Head of caudate nucleus (tissue), 42 donors: ENCODE results near the gene MAN1C1.
"Not testable (repeated sequence)": the region's sequence is repeated elsewhere in the genome, so short reads cannot be mapped to it uniquely, and the experiment has no call there.

Experiments
- DNase-seq, 42 donors: peaks; one replicate each; pipeline versions ENCODE4 v3.0.0 to v3.0.0-alpha.2; 2020 to 2021; ENCODE audit warnings: mixed read lengths in 7 of 42
- intact Hi-C: fragments of 100-400 bp; cut with DNase I; formaldehyde crosslinking; loops from one replicate; pipeline ENCODE4 v1.15.0; 2022

The MAN1C1 gene

DNA sequence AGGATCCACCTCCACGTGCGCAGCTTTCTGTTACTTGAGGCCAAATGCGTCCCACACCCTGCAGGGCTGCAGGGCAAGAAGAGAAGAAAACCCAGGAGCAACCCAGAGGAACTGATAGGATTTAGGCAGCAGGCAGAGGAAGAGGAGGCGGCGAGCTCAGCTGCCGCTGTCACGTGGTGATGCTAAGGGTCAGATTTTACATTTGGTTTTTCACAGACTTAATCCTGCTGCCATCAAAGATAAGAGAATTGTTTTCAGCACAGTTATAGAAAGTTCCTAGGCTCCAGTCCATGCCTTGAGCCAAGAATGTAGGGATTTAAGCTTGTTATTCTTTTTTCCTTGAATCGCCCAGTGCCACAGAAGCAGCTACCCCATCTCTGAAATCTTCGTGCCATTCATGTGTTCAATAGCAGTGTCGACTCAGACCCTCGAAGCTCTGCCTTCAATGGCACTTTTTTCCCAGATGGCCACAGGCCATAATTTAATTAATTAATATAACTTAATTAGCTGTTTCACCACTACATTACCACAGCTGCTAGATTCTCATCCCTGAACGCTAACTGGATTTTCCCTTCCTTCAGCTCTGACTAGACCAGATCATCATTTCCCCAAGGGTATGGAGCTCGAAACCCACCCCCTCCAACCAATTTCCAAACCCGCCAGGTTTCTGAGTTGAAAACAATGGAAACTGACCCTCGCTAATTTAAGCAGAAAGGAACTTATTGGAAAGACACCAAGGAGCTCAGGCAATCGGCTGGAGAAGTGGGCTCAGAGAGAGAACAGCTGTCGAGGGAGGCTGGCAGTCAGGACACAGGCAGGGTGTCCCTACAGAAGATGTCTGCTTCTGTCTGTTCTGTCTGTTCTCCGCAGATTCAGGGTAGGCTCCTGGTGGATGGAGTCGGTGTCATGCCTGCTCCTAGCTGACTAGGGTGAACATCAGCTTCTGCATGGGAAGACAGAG lies 37.0 kb upstream of the MAN1C1 start:
- DNase-seq: no peak
- intact Hi-C loops: no loop called here

DNA sequence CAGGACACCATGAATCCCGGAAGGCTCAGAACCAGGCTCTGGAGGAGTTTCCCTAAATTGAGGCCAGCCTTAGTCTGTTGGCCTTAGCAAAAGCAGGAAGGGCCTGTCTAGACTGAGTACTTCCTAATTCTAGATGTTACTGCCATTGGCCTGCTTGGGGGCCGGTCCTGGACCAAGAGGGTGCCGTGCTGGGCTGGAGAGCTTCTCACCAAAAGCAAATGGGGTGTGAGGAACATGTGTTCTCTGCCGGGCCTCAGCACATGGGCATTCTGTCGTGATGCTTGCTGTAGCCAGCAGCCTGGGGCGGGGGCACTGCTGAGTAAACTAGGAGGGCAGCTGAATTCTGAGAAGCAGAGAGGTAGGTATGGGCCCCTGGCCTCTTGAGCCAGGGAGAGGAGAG lies 35.7 kb upstream of the MAN1C1 start:
- DNase-seq: no peak
- intact Hi-C loops: no loop called here

DNA sequence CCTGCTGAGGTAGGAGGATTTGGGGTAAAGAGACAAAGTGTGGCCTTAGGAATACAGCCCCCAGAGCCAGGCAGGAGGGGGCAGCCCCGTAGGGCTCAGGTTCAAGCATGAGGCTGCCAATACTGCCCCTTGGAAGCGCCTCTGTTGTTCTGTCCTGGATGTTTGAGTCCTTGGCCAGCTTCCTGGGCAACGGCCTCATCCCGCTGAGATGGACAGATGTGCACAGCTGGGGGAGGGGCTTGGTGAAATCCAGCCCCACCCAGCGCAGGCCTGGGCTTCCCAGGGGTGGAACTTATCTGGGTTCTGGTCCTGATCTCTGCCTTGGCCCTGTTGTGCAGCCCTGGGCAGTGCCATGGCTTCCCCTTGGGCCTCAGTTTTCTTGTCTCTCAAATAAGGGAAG lies 34.8 kb upstream of the MAN1C1 start:
- intact Hi-C loops: no loop called here
- DNase-seq: no peak

GRCh38 chr1:25583519-25584370 lies 32.8 kb upstream of the MAN1C1 start:
- intact Hi-C loops: no loop called here

GRCh38 chr1:25586181-25586588 lies 30.4 kb upstream of the MAN1C1 start:
- intact Hi-C loops: no loop called here
- no peak for DNase-seq

More at GRCh38 chr1:25583519-25584370, 32.8 kb upstream of the MAN1C1 start:
- no peak for DNase-seq

GRCh38 chr1:25587290-25587689 lies 29.3 kb upstream of the MAN1C1 start:
- no peak for DNase-seq
- intact Hi-C loops: no loop called here

GRCh38 chr1:25588224-25588623 lies 28.4 kb upstream of the MAN1C1 start:
- intact Hi-C loops, DNase-seq: not testable (repeated sequence)

- intact Hi-C loops, DNase-seq: not testable (repeated sequence)
Measured at GRCh38 chr1:25588786-25589185, 27.8 kb upstream of the MAN1C1 start.

DNA sequence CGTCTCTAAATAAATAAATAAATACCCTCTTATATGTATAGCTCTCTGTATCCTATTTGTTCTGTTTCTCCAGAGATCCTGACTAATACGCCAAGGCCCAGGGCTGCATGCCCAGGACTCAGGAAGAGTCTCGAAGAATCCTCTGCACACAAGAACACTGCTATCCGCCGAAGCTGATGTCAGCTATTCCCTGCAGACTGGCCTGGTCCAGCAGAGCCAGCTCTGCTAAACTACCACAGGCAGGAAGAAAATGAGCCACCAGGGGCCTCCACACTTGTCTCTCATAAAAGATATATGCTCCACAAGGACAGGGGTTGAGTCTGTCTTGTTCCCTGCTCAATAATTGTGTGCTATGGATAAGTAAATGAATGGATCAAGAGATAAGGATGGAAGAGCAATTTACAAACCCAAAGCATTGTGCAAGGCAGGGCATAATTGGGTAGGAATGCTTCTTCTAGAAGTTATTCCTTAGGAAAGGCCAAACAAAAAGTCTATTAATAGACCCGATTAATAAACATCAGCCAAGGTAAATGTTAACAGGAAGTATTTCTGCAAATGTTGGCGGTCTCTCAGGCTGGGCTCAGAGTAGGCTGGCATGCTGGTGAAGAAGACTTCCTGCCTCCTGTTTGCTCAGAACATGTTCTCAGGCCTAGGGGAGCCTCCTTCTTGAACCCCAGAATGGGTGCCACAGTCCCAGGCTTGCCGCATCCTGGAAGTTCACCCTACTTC lies 26.3 kb upstream of the MAN1C1 start:
- no peak for DNase-seq
- intact Hi-C loops: no loop called here

DNA sequence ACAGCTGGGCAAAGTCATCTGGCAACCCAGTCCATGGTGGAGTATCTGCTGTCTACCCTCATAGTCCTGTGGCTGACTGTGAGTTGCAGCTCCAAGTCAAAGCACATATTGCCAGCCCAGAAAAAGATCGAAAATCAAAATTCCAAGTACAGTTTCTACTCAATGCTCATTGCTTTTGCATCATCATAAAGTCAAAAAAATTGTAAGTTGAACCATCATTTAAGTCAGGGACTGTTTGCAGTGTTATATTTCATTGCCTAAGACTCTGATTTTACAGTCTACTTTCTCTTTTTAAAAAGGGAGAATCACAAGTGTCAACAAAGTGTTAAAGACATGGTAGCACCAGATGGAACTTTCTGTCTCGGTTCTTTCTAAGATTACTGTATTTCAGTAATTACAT lies 22.7 kb upstream of the MAN1C1 start:
- no peak for DNase-seq
- intact Hi-C loops: no loop called here

GRCh38 chr1:25594971-25595370 lies 21.6 kb upstream of the MAN1C1 start:
- intact Hi-C loops: no loop called here
- DNase-seq: no peak

DNA sequence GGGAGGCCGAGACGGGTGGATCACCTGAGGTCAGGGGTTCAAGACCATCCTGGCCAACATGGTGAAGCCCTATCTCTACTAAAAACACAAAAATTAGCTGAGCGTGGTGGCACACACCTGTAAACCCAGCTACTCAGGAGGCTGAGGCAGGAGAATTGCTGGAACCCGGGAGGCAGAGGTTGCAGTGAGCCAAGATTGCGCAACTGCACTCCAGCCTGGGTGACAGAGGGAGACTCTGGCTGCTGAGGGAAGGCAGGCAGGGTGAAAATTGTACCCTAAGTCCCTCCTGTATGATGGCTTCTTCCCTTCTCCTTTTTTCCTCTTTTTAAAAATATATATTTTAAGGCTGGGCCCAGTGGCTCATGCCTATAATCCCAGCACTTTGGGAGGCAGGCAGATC lies 19.9 kb upstream of the MAN1C1 start:
- intact Hi-C loops, DNase-seq: not testable (repeated sequence)

GRCh38 chr1:25598879-25599278 lies 17.7 kb upstream of the MAN1C1 start:
- intact Hi-C loops: no loop called here
- no peak for DNase-seq

- intact Hi-C loops: no loop called here
- DNase-seq: no peak
Measured at GRCh38 chr1:25599969-25600610, 16.5 kb upstream of the MAN1C1 start.

GRCh38 chr1:25600971-25601699 lies 15.5 kb upstream of the MAN1C1 start:
- intact Hi-C loops, DNase-seq: not testable (repeated sequence)

DNA sequence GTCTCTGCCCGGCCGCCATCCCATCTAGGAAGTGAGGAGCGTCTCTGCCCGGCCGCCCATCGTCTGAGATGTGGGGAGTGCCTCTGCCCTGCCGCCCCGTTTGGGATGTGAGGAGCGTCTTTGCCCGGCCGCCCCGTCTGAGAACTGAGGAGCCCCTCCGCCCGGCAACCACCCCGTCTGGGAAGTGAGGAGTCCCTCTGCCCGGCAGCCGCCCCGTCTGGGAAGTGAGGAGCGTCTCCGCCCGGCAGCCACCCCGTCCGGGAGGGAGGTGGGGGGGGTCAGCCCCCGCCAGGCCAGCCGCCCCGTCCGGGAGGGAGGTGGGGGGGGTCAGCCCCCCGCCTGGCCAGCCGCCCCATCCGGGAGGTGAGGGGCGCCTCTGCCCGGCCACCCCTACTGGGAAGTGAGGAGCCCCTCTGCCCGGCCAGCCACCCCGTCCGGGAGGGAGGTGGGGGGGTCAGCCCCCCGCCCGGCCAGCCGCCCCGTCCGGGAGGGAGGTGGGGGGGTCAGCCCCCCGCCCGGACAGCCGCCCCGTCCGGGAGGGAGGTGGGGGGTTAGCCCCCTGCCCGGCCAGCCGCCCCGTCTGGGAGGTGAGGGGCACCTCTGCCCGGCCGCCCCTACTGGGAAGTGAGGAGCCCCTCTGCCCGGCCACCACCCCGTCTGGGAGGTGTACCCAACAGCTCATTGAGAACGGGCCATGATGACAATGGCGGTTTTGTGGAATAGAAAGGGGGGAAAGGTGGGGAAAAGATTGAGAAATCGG lies 12.6 kb upstream of the MAN1C1 start:
- intact Hi-C loops, DNase-seq: not testable (repeated sequence)

DNA sequence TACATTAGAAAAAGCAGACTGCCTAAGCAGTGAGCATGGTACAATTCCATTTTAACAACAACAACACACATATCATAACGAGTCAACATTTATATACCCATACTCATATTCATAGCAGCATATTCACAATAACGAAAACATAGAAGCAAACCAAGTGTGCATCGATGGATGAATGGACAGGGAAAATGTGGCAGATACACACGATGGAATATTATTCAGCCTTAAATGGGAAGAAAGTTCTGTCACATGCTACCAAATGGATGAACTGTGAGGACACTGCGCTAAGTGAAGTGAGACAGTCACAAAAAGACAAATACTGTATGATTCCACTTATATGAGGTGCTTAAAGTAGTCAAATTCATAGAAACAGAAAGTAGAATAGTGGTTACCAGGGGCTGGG lies 9.5 kb upstream of the MAN1C1 start:
- no peak for DNase-seq
- intact Hi-C loops: loop anchor here (5.0 kb wide), 1 partner anchor 190 kb away; no protein-coding TSS in a partner anchor
